ENCODE measurements around the gene SLC39A2. TPM values are rescaled to one million over a fixed set of nuclear protein-coding genes. Genes with fewer than 3 reads are reported as not detected.
A peak's percentile ranks its signal among the peaks of the same experiment; 100 is the strongest.

Gene SLC39A2
- total RNA-seq, 1 experiment from 2014 or later = 0.12 TPM

- DNase-seq (ENCODE audit: low read depth) = no peak
Measured at GRCh38 chr14:21025371-21026273, 26.5 kb downstream of the SLC39A2 start.

DNA sequence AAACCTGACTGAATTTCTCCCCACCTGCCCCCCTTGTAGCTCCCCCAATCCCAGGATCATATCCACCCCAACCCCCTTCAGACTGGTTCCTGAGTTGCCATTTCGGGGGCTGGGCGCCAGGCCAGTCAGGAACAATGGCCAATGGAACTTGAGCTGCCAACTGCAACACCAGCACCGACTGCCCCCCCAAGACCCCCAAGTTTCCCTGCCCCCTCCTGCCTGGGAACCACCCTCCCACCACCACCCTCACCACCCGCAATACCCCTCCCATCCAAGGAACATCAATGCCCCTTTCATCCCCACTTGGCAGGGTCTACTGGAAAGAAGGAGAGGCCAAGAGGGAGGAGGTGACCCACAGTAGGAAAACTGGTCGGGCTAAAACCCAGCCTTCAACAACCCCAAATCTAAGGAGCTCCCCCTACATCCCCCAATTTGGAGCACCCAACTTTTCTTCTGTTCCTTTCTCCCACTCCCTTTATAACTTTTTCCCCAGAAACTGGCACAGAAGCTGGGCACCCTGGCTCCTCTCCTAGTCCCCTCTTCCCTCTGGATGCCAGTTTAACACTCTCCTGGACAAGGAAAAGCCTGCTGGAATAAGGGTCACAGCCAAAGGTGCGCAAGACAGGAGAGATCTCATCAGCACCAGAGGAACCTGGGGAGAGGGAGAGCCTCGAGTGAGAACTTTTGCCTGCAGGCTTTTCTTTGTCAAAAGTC is 27.3 kb downstream of the SLC39A2 start:
- DNase-seq (ENCODE audit: low read depth) = no peak

- DNase-seq (ENCODE audit: low read depth) = no peak
Measured at GRCh38 chr14:21026988-21027315, 27.9 kb downstream of the SLC39A2 start.

DNA sequence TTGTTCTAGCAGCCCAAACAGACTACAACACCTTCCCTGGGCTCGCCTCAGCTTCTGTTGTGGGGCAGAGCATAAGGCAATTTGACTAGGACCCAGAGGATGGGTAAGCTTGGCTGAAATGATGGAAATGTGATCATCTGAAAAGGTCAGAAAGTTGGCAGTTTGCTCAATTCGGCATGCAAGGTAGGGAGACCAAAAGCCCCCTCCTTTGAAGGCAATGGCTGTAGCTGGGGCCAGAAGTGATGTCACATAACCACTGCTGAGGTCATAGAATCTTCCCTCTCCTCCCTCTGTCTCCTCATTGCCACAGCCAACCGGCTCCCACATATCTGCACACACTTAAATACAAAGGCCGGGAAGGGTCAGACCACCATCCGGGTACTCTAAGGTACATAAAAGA is 30.8 kb downstream of the SLC39A2 start, which contains the start of gene TPPP2:
TPPP2 (plus strand) TSS at position 301 of the 400 bp plus-strand sequence. CDS start 365 bp downstream, outside the sequence.
- no peak for DNase-seq (ENCODE audit: low read depth)

DNA sequence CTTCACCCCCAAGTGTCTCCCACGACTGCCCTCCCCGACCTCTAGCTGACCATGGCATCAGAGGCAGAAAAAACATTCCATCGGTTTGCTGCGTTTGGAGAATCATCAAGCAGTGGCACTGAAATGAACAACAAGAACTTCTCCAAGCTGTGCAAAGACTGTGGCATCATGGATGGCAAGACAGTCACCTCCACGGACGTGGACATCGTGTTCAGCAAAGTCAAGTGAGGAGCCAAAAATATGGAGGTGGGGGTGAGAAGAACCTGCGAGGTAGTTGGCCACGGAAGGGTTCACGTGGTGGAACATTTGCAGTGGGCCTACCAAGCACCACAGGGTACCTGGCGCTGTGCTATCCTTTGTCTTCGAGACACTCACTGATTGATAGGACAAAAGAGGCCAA is 31.4 kb downstream of the SLC39A2 start:
- no peak for DNase-seq (ENCODE audit: low read depth)

GRCh38 chr14:21032326-21033132 is 33.4 kb downstream of the SLC39A2 start:
- DNase-seq (ENCODE audit: low read depth) = no peak

- DNase-seq (ENCODE audit: low read depth) = no peak
Measured at GRCh38 chr14:21033133-21033698, 34.1 kb downstream of the SLC39A2 start.

GRCh38 chr14:21034707-21035106 is 35.6 kb downstream of the SLC39A2 start, which contains the start of gene RNASE13:
TSS of gene RNASE13 (minus strand) at chr14:21034807. CDS start at chr14:21034288, 519 bp downstream.
- DNase-seq (ENCODE audit: low read depth) = no peak

GRCh38 chr14:21036751-21037150 is 37.7 kb downstream of the SLC39A2 start:
- DNase-seq (ENCODE audit: low read depth) = peak; percentile 32

GRCh38 chr14:21037156-21037555 is 38.1 kb downstream of the SLC39A2 start:
- DNase-seq (ENCODE audit: low read depth) = no peak

GRCh38 chr14:21038441-21039422 is 39.6 kb downstream of the SLC39A2 start:
- DNase-seq (ENCODE audit: low read depth) = peak; percentile 47

- DNase-seq (ENCODE audit: low read depth) = peak; percentile 53
Measured at GRCh38 chr14:21039585-21040369, 40.7 kb downstream of the SLC39A2 start.

DNA sequence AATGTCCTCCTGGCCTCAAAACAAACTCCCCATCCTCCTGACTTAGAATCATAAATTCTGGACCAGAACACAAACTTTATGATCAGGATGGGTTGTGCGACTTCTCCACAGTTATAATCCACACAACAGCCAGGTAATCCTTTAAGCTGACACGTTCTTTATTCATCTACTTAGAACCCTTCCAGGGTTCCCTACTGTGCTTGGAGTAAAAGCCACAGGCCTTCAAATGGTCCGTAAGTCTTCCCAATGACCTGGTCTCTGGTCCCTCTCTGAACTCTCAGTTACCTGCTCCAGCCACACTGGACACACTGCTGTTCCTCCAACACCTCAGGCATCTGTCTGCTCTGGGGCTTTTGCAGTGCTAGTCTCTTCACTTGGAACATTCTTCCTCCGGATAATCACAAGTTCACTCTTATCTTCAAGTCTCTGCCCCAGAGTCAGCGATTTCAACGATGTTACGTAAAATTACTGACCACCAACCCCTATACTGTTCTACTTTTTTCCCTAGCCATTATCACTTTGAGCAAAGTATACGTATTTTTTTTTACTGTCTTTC is 41.4 kb downstream of the SLC39A2 start:
- DNase-seq (ENCODE audit: low read depth) = no peak

DNA sequence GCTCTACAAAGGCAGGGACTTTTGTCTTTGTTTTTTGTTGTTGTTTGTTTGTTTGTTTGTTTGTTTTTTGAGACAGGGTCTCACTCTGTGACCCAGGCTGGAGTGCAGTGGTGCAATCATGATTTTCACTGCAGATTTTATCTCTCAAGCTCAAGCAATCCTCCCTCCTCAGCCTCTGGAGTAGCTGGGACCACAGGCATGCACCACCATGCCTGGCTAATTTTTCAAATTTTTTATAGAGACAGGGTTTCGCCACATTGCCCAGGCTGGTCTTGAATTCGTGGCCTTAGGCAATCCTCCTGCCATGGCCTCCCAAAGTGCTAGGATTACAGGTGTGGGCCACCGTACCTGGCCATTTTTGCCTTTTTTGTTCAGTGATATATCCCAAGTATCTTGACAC is 41.8 kb downstream of the SLC39A2 start:
- peak; percentile 10 for DNase-seq (ENCODE audit: low read depth)

DNA sequence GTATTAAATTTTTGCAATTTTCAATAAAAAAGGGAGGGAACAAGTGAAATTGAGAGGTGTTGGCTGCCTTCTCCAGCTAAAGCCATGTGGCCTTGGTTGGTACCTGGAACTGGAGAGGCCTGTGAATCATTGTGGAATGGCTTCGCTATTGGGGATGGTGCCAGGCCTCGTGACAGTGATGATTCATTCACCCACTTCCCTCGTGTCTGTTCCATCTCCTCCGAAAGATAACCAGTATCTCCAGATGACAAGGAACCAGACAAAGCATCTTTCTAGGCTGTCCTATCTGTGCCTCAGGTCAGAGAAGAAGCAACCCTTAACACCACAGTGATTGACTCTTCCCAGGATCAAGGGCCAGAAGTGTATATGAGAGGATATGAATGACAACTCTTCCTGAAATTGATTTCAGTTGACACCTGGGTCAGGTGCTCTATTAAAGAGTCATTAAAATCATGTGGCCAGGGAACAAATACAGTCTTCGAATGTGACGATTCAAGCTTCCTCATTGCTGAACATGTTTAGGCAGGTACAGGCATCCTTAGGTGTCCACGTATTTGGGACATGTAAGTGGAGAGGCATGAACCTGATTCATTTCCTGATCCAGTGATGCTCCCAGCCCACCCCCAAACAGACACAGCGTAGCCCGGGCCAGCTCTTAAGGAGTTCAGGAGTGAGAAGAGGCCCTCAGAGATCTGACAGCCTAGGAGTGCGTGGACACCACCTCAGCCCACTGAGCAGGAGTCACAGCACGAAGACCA is 42.8 kb downstream of the SLC39A2 start, which contains the start of gene RNASE7:
RNASE7 (plus strand) TSS at position 687 of the 758 bp plus-strand sequence. CDS start 631 bp downstream, outside the sequence.
- DNase-seq (ENCODE audit: low read depth) = peak; percentile 79

DNA sequence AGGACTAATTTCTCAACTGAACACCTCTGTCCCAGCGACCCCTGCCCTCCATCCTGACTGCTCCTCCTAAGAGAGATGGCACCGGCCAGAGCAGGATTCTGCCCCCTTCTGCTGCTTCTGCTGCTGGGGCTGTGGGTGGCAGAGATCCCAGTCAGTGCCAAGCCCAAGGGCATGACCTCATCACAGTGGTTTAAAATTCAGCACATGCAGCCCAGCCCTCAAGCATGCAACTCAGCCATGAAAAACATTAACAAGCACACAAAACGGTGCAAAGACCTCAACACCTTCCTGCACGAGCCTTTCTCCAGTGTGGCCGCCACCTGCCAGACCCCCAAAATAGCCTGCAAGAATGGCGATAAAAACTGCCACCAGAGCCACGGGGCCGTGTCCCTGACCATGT is 43.8 kb downstream of the SLC39A2 start:
- peak; percentile 25 for DNase-seq (ENCODE audit: low read depth)

DNA sequence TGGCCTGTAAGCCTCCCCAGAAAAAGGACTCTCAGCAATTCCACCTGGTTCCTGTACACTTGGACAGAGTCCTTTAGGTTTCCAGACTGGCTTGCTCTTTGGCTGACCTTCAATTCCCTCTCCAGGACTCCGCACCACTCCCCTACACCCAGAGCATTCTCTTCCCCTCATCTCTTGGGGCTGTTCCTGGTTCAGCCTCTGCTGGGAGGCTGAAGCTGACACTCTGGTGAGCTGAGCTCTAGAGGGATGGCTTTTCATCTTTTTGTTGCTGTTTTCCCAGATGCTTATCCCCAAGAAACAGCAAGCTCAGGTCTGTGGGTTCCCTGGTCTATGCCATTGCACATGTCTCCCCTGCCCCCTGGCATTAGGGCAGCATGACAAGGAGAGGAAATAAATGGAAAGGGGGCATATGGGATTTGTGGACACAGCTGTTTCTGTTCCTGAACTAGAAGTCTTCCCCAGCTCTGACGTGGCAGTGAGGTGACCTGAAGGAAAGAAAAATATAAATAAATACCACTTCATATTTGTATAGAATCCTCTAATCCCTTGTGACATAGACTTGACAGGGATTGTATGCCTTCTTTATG is 44.4 kb downstream of the SLC39A2 start:
- no peak for DNase-seq (ENCODE audit: low read depth)
